Gastroesophageal sphincter (tissue), 3 donors: ENCODE measurements around the gene CAPZB.

Source experiments
- POLR2A ChIP-seq, 2 donors: fragments of 450-650 bp; IDR thresholded peaks; one replicate each; pipeline ENCODE4 v1.6.1; 2017; ENCODE audit warnings: antibody characterized with exemption in 2 of 2, mild to moderate bottlenecking in 2 of 2, moderate library complexity in 1 of 2
- TF ChIP-seq, protein P1 (sequence below), 4 experiments: fragments of 200-600 bp in 2 of 4; fragments of 450-650 bp in 2 of 4; sonication (generic) in 1 of 4; IDR thresholded peaks; one replicate each; pipeline ENCODE4 v1.5.1; 2017 to 2019; ENCODE audit warnings: antibody characterized with exemption in 4 of 4, mild to moderate bottlenecking in 2 of 4, moderate library complexity in 2 of 4

GRCh38 chr1:19313636-19313959 is 171.7 kb downstream of the CAPZB start:
- TF ChIP-seq, protein P1, sequence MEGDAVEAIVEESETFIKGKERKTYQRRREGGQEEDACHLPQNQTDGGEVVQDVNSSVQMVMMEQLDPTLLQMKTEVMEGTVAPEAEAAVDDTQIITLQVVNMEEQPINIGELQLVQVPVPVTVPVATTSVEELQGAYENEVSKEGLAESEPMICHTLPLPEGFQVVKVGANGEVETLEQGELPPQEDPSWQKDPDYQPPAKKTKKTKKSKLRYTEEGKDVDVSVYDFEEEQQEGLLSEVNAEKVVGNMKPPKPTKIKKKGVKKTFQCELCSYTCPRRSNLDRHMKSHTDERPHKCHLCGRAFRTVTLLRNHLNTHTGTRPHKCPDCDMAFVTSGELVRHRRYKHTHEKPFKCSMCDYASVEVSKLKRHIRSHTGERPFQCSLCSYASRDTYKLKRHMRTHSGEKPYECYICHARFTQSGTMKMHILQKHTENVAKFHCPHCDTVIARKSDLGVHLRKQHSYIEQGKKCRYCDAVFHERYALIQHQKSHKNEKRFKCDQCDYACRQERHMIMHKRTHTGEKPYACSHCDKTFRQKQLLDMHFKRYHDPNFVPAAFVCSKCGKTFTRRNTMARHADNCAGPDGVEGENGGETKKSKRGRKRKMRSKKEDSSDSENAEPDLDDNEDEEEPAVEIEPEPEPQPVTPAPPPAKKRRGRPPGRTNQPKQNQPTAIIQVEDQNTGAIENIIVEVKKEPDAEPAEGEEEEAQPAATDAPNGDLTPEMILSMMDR (IDR thresholded peaks at IDR 0.05) = no peak
- no peak for TF ChIP-seq POLR2A (IDR thresholded peaks at IDR 0.05)
